C4-2B (cell line): ENCODE measurements around the gene SNRNP25.

Source experiments
- CTCF ChIP-seq: fragments of 450-650 bp; conservative IDR thresholded peaks from 2 replicates; pipeline ENCODE4 v1.5.1; 2017; ENCODE audit warnings: mild to moderate bottlenecking
- ZFX ChIP-seq: fragments of 450-650 bp; IDR thresholded peaks from 2 replicates; pipeline ENCODE4 v1.6.1; 2017

GRCh38 chr16:50769-51591 is 2.6 kb upstream of the SNRNP25 start:
- no peak for TF ChIP-seq CTCF
- TF ChIP-seq ZFX = no peak
